SK-N-SH treated with all-trans-retinoic acid at 6 μM for 48 hours (cell line): Measurements from ENCODE around the gene ACOT13.

ENCODE experiments used
- OSR1 ChIP-seq: fragments of 250-450 bp; sonication (Bioruptor Pico); IDR thresholded peaks from 2 replicates; pipeline ENCODE4 v1.8.0; 2022; ENCODE audit warnings: moderate library complexity, mild to moderate bottlenecking, inconsistent platforms
- RARB ChIP-seq: fragments of 250-450 bp; sonication (Bioruptor Pico); IDR thresholded peaks from 2 replicates; pipeline ENCODE4 v1.8.0; 2021; ENCODE audit warnings: mild to moderate bottlenecking, moderate library complexity
- SNAI2 ChIP-seq: fragments of 250-450 bp; sonication (Bioruptor Pico); IDR thresholded peaks from 2 replicates; pipeline ENCODE4 v1.5.0; 2020; ENCODE audit warnings: mild to moderate bottlenecking, moderate library complexity
- TCF4 ChIP-seq: fragments of 250-450 bp; sonication (Bioruptor Pico); IDR thresholded peaks from 2 replicates; pipeline ENCODE4 v1.8.0; 2021; ENCODE audit warnings: mild to moderate bottlenecking, moderate library complexity, borderline replicate concordance
- ZC3H10 ChIP-seq: fragments of 250-450 bp; sonication (Bioruptor Pico); IDR thresholded peaks from 2 replicates; pipeline ENCODE4 v1.5.1; 2021; ENCODE audit warnings: mild to moderate bottlenecking, moderate library complexity
- ZNF70 ChIP-seq: fragments of 450-650 bp; formaldehyde crosslinking; IDR thresholded peaks from 2 replicates; pipeline ENCODE4 v1.5.0; 2020; ENCODE audit warnings: mild to moderate bottlenecking, moderate library complexity
- ZNF8 ChIP-seq: fragments of 450-650 bp; formaldehyde crosslinking; IDR thresholded peaks from 2 replicates; pipeline ENCODE4 v1.5.0; 2020; ENCODE audit warnings: mild to moderate bottlenecking, moderate library complexity
- TF ChIP-seq, protein P1 (sequence below): fragments of 250-450 bp; sonication (Bioruptor Pico); IDR thresholded peaks from 2 replicates; pipeline ENCODE4 v1.5.1; 2020; ENCODE audit warnings: low read depth, mild to moderate bottlenecking, moderate library complexity
- TF ChIP-seq, protein P2 (sequence below): fragments of 250-450 bp; sonication (Bioruptor Pico); IDR thresholded peaks from 2 replicates; pipeline ENCODE4 v1.8.0; 2020; ENCODE audit warnings: mild to moderate bottlenecking, moderate library complexity, borderline replicate concordance
- TF ChIP-seq, protein P3 (sequence below): fragments of 250-450 bp; sonication (Bioruptor Pico); IDR thresholded peaks from 2 replicates; pipeline ENCODE4 v1.5.0; 2020; ENCODE audit warnings: mild to moderate bottlenecking, moderate library complexity

DNA sequence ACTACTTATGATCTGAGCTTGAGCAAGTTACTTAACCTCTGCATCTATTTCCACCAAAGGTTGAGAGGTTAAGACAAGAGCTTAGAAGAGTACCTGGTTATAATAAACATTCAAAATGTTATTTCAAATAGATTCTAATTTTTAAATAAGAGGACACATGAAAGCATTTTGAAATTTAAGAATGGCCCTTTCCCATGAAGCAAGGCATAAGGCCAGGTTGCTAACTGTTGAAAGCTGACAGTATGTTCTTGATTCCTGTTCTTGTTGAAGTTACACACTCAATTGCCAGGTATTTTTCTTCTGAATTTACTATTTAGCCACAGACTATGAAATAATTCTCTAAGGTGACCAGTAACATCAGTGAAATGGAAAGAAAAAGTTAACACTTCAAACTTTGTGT lies 37.6 kb downstream of the ACOT13 start:
- TF ChIP-seq, protein P1, sequence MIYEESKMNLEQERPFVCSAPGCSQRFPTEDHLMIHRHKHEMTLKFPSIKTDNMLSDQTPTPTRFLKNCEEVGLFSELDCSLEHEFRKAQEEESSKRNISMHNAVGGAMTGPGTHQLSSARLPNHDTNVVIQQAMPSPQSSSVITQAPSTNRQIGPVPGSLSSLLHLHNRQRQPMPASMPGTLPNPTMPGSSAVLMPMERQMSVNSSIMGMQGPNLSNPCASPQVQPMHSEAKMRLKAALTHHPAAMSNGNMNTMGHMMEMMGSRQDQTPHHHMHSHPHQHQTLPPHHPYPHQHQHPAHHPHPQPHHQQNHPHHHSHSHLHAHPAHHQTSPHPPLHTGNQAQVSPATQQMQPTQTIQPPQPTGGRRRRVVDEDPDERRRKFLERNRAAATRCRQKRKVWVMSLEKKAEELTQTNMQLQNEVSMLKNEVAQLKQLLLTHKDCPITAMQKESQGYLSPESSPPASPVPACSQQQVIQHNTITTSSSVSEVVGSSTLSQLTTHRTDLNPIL (CRISPR knock-in tag): no peak
- TF ChIP-seq OSR1 (no peak), ZNF8 (CRISPR knock-in tag) (no peak), ZNF70 (CRISPR knock-in tag) (no peak), ZC3H10 (no peak), TCF4 (CRISPR knock-in tag) (no peak), RARB (CRISPR knock-in tag) (no peak), SNAI2 (CRISPR knock-in tag) (no peak)
- TF ChIP-seq, protein P2, sequence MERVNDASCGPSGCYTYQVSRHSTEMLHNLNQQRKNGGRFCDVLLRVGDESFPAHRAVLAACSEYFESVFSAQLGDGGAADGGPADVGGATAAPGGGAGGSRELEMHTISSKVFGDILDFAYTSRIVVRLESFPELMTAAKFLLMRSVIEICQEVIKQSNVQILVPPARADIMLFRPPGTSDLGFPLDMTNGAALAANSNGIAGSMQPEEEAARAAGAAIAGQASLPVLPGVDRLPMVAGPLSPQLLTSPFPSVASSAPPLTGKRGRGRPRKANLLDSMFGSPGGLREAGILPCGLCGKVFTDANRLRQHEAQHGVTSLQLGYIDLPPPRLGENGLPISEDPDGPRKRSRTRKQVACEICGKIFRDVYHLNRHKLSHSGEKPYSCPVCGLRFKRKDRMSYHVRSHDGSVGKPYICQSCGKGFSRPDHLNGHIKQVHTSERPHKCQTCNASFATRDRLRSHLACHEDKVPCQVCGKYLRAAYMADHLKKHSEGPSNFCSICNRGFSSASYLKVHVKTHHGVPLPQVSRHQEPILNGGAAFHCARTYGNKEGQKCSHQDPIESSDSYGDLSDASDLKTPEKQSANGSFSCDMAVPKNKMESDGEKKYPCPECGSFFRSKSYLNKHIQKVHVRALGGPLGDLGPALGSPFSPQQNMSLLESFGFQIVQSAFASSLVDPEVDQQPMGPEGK (CRISPR knock-in tag): no peak
- TF ChIP-seq, protein P3, sequence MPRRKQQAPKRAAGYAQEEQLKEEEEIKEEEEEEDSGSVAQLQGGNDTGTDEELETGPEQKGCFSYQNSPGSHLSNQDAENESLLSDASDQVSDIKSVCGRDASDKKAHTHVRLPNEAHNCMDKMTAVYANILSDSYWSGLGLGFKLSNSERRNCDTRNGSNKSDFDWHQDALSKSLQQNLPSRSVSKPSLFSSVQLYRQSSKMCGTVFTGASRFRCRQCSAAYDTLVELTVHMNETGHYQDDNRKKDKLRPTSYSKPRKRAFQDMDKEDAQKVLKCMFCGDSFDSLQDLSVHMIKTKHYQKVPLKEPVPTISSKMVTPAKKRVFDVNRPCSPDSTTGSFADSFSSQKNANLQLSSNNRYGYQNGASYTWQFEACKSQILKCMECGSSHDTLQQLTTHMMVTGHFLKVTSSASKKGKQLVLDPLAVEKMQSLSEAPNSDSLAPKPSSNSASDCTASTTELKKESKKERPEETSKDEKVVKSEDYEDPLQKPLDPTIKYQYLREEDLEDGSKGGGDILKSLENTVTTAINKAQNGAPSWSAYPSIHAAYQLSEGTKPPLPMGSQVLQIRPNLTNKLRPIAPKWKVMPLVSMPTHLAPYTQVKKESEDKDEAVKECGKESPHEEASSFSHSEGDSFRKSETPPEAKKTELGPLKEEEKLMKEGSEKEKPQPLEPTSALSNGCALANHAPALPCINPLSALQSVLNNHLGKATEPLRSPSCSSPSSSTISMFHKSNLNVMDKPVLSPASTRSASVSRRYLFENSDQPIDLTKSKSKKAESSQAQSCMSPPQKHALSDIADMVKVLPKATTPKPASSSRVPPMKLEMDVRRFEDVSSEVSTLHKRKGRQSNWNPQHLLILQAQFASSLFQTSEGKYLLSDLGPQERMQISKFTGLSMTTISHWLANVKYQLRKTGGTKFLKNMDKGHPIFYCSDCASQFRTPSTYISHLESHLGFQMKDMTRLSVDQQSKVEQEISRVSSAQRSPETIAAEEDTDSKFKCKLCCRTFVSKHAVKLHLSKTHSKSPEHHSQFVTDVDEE (CRISPR knock-in tag): no peak
